Upper lobe of left lung (tissue), 6 donors: Measurements from ENCODE around the gene CD44. TPM values are rescaled to one million over a fixed set of nuclear protein-coding genes. Genes with fewer than 3 reads are reported as not detected.
A peak's percentile ranks its signal among the peaks of the same experiment; 100 is the strongest.

Source experiments
- ATAC-seq, 2 donors: fragments of 200-7000 bp; cut with Tn5 transposase; one replicate each; pipeline ENCODE4 v1.9.1; 2022; ENCODE audit warnings: mild to moderate bottlenecking in 2 of 2, moderate library complexity in 2 of 2; ENCODE audit not compliant: low FRiP score in 2 of 2
- DNase-seq, 2 donors: peaks; one replicate each; pipeline ENCODE4 v3.0.0-alpha.2; 2019 to 2020
- H3K27ac ChIP-seq, 4 donors: fragments of 200-600 bp; sonication (generic); one replicate each; pipeline ENCODE4 v1.5.1; 2016 to 2019
- H3K27me3 ChIP-seq, 4 donors: fragments of 200-600 bp; sonication (generic); one replicate each; pipeline ENCODE4 v1.5.1; 2017 to 2019
- H3K36me3 ChIP-seq, 4 donors: fragments of 200-600 bp; sonication (generic); one replicate each; pipeline ENCODE4 v1.5.1; 2016 to 2019
- H3K4me1 ChIP-seq, 4 donors: fragments of 200-600 bp; sonication (generic); one replicate each; pipeline ENCODE4 v1.5.1; 2018 to 2019
- H3K4me3 ChIP-seq, 4 donors: fragments of 200-600 bp; sonication (generic); one replicate each; pipeline ENCODE4 v1.5.1; 2017 to 2019; ENCODE audit warnings: mild to moderate bottlenecking in 2 of 4, moderate library complexity in 1 of 4
- H3K9me3 ChIP-seq, 4 donors: fragments of 200-600 bp; sonication (generic); one replicate each; pipeline ENCODE4 v1.5.1; 2018 to 2019
- EP300 ChIP-seq, 4 donors: sonication (generic); formaldehyde crosslinking; IDR thresholded peaks; one replicate each; pipeline ENCODE4 v1.5.1; 2017; ENCODE audit warnings: antibody characterized with exemption in 4 of 4, control low read depth in 2 of 4
- POLR2A ChIP-seq, 4 donors: fragments of 450-650 bp; IDR thresholded peaks; one replicate each; pipeline ENCODE4 v1.5.1; 2016 to 2017; ENCODE audit warnings: antibody characterized with exemption in 4 of 4, mild to moderate bottlenecking in 2 of 4
- POLR2AphosphoS5 ChIP-seq, 2 donors: sonication (generic); formaldehyde crosslinking; IDR thresholded peaks; one replicate each; pipeline ENCODE4 v1.5.1; 2017; ENCODE audit warnings: antibody characterized with exemption in 2 of 2
- WGBS, 2 donors: methylation state at CpG; one replicate each; pipeline ENCODE4 v1.1.5; 2017 to 2018; 5-methylcytosine and 5-hydroxymethylcytosine counted together
- total RNA-seq, 6 donors: library from RNA; depleted of rRNA in 4 of 6; stranded (reverse); fragments of >200 nt in 4 of 6; gene quantifications; one replicate each; pipeline versions ENCODE4 v1.1.0 to v1.2.1, GENCODE V29; 2016 to 2021
- TF ChIP-seq, protein P1 (sequence below), 6 experiments: fragments of 450-650 bp in 4 of 6; fragments of 200-600 bp in 2 of 6; sonication (generic) in 2 of 6; IDR thresholded peaks; one replicate each; pipeline ENCODE4 v1.5.1; 2016 to 2019; ENCODE audit warnings: antibody characterized with exemption in 6 of 6
- donor health status: DM: no; HTN: no; CAD: no; lungs with moderate emphysema.
- donor health status: DM: no; HTN: yes; CAD: no; lungs with severe emphysema.

CD44 gene
- total RNA-seq, 6 donors from 2014 or later = 454 to 696 (median 551) TPM

DNA sequence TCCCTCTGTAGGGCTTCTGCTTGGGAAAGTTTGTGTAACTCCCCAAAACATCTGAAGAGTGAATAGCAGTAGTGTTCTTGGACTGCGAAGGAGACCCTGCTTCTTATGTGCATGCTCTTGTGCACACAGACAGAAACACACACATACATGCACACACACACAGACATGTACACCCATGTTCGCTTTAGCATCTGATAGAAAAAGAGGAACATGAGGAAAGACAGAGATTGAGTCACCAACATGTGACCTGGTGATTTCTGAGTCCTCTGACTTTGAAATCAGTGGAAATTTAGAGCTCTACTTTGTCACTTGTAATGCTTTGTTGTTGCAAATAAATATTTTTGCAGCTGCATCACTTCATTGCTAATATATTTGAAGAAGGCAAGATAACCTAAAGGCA is 23.8 kb downstream of the CD44 start:
- peak in 1 of 4 donors; percentile 62 for TF ChIP-seq EP300 (IDR thresholded peaks at IDR 0.05)
- TF ChIP-seq, protein P1, sequence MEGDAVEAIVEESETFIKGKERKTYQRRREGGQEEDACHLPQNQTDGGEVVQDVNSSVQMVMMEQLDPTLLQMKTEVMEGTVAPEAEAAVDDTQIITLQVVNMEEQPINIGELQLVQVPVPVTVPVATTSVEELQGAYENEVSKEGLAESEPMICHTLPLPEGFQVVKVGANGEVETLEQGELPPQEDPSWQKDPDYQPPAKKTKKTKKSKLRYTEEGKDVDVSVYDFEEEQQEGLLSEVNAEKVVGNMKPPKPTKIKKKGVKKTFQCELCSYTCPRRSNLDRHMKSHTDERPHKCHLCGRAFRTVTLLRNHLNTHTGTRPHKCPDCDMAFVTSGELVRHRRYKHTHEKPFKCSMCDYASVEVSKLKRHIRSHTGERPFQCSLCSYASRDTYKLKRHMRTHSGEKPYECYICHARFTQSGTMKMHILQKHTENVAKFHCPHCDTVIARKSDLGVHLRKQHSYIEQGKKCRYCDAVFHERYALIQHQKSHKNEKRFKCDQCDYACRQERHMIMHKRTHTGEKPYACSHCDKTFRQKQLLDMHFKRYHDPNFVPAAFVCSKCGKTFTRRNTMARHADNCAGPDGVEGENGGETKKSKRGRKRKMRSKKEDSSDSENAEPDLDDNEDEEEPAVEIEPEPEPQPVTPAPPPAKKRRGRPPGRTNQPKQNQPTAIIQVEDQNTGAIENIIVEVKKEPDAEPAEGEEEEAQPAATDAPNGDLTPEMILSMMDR (IDR thresholded peaks at IDR 0.05) = no peak

DNA sequence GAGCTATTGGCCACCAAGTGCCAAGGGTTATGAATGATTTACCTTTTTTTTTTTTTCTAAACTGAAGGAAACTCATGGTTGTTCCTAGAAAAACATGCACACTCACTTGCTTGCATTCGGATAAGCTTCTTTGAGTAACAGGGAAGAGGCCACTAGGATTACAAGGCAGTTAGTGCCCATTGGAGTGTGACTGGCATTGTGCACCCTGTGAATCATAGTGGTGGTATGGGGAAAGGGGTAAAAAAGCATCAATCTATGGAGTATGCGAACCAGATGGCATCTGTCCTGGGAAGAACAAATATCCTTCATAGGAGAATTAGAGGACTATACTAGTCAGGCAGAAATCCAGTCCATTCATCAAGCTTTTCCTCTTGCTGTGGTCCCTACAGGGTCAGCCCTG is 24.2 kb downstream of the CD44 start:
- Histone ChIP-seq H3K4me3 (no peak overlapping the region), H3K27me3 (no peaks in the 10 kb centered on the region), H3K9me3 (no peaks in the 10 kb centered on the region), H3K36me3 (no peaks in the 10 kb centered on the region), H3K27ac (peak overlapping the region; percentile 47 to 79 (median 60)), H3K4me1 (peaks cover 84 to 98% (median 96%) of the 10 kb centered on the region in 4 donors)
- ATAC-seq (no peak), DNase-seq (no peak)
- TF ChIP-seq, protein P1 (IDR thresholded peaks at IDR 0.05) = no peak
- TF ChIP-seq POLR2AphosphoS5 (IDR thresholded peaks at IDR 0.05) = no peak
- TF ChIP-seq EP300 (IDR thresholded peaks at IDR 0.05) = no peak
- no peak for TF ChIP-seq POLR2A (IDR thresholded peaks at IDR 0.05)
- WGBS, 2 donors = 64 to 74% methylated on average over 2 of the region's 2 CpGs

More for the DNA sequence above, 23.8 kb downstream of the CD44 start:
- no peak overlapping the region for H3K4me3 ChIP-seq
- H3K27me3 ChIP-seq = no peaks in the 10 kb centered on the region
- peaks cover 84 to 98% (median 96%) of the 10 kb centered on the region in 4 donors for H3K4me1 ChIP-seq
- 64 to 81% methylated on average over 2 of the region's 2 CpGs for WGBS, 2 donors
- ATAC-seq (peak in 1 of 2 donors; percentile 18), DNase-seq (no peak)
- H3K9me3 ChIP-seq = no peaks in the 10 kb centered on the region
- no peaks in the 10 kb centered on the region for H3K36me3 ChIP-seq
- peak overlapping the region; percentile 36 to 79 (median 60) for H3K27ac ChIP-seq

DNA sequence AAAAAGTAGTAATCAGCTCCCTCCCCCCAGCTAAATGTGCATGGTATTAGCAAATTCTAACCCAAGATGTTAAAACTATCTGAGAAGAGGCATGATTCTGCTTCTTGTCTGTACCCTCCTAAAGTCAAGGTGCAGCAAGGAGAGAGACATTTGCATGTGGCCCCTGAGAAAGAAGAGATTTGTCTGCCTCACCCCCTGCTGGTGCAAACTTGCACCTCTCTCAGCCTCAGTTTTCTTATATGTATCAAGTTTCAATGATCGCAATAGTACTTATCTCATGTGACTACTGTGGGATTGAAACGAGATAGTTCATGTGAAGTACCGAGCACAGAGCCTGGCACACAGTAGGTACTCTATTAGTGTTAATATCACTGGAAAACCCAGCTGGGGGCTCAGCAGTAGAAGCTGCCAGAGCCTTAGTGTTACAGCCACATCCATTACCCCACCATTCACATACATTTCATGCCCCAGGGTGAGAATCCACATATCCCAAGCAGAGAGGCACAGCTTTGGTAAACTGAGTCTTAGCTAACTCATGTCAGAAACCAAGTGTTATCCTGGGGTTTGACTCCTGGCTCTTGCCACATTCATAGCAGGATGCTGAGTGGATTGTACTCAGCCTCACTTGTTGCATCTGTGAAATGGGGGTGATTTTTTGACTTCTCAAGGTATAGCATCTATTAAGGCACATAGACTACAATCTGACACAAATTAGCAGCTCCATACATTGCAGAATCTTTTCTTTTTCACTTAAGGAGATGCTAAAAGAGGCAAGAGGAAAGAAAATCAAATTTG is 24.9 kb downstream of the CD44 start:
- Histone ChIP-seq H3K27ac (peak overlapping the region; percentile 47 to 79 (median 60)), H3K36me3 (no peaks in the 10 kb centered on the region), H3K27me3 (no peaks in the 10 kb centered on the region), H3K9me3 (no peaks in the 10 kb centered on the region), H3K4me3 (no peak overlapping the region), H3K4me1 (peaks cover 83 to 98% (median 95%) of the 10 kb centered on the region in 4 donors)
- no peak for TF ChIP-seq EP300 (IDR thresholded peaks at IDR 0.05)
- TF ChIP-seq, protein P1 (IDR thresholded peaks at IDR 0.05) = peak in 2 of 6 experiments; percentile 18 to 43
- TF ChIP-seq POLR2A (IDR thresholded peaks at IDR 0.05) = no peak
- TF ChIP-seq POLR2AphosphoS5 (IDR thresholded peaks at IDR 0.05) = no peak
- ATAC-seq = no peak
- WGBS, 2 donors = 57 to 59% methylated on average over 3 of the region's 3 CpGs
- no peak for DNase-seq

DNA sequence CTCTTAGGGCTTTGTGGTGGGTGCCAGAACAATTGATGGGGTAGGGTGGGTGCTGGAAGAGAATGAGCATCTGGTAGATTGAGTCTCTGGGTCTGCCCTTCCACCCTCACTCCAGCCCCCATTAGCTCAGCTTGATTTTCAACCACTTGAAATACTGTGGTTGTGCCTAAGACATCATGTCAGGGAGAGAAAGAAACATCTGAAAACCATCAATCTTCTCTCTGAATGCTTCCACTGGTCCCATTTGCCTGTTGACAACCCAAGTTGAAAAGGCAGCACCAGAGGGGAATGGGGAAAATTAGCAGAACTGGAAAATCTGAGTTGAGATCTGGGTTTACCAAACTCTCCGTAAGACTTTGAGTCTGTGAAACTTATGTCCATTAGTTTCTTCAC is 26.1 kb downstream of the CD44 start:
- Histone ChIP-seq H3K9me3 (no peaks in the 10 kb centered on the region), H3K27me3 (no peaks in the 10 kb centered on the region), H3K4me1 (peaks cover 79 to 97% (median 90%) of the 10 kb centered on the region in 4 donors), H3K27ac (peak overlapping the region; percentile 46 to 84 (median 78)), H3K36me3 (no peaks in the 10 kb centered on the region), H3K4me3 (no peak overlapping the region)
- ATAC-seq = no peak
- DNase-seq = no peak
- TF ChIP-seq EP300 (IDR thresholded peaks at IDR 0.05) = no peak
- no peak for TF ChIP-seq POLR2A (IDR thresholded peaks at IDR 0.05)
- TF ChIP-seq, protein P1 (IDR thresholded peaks at IDR 0.05) = no peak
- no peak for TF ChIP-seq POLR2AphosphoS5 (IDR thresholded peaks at IDR 0.05)
- 89 to 95% methylated on average over 1 of the region's 1 CpG for WGBS, 2 donors
